ENCODE measurements around the gene OXLD1. TPM values are rescaled to one million over a fixed set of nuclear protein-coding genes. Genes with fewer than 3 reads are reported as not detected.

OXLD1 gene
- total RNA-seq, 1 donor from 2014 or later, result 22.4 TPM

DNA sequence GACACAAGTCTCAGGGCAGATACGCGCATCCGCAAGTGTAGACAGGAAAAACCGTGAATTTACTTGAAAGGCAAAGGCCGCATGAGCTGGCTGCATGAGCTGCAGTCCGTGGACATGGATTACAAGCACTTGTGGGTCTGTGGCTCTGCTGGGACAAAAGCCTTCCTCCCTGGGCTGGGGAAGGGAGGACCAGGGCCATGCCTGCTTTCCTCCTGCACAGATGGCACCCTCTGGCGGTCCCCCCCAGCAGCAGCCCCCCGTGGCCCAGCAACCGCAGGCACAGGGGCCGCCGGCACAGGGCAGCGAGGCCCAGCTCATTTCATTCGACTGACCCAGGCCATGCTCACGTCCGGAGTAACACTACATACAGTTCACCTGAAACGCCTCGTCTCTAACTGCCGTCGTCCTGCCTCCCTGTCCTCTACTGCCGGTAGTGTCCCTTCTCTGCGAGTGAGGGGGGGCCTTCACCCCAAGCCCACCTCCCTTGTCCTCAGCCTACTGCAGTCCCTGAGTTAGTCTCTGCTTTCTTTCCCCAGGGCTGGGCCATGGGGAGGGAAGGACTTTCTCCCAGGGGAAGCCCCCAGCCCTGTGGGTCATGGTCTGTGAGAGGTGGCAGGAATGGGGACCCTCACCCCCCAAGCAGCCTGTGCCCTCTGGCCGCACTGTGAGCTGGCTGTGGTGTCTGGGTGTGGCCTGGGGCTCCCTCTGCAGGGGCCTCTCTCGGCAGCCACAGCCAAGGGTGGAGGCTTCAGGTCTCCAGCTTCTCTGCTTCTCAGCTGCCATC, 35.1 kb upstream of the OXLD1 start:
- peak; percentile 2 for ATAC-seq

DNA sequence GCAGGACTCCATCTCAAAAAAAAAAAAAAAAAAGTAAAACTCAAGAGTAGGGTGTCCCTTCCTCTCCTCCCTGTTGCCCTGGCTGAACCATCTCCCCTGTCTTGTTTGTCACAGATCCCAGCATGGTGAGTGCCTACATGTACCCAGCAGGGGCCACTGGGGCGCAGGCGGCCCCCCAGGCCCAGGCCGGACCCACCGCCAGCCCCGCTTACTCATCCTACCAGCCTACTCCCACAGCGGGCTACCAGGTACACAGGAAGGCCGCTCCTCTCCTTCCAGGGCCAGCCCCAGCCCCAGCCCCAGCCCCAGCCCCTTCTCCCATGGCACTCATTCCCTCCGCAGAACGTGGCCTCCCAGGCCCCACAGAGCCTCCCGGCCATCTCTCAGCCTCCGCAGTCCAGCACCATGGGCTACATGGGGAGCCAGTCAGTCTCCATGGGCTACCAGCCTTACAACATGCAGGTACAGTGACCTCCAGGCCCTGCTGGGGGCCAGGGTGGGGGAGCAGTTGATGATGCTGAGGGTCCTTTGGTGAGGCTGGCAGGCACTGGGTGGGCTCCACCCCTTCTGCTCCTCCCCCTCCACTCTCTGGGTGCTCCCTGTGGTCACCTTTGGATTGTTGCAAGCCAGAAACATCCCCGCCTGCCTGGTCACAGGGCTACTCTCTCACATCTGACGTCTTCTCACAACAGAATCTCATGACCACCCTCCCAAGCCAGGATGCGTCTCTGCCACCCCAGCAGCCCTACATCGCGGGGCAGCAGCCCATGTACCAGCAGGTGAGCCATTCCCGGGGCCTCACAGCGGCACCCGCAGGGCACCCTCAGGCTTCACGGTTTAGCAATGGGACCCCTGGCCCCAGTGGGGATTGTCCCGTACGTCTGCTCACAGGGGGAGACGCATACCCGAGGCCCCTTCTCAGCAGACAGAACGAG, 34.2 kb upstream of the OXLD1 start:
- ATAC-seq, result no peak

DNA sequence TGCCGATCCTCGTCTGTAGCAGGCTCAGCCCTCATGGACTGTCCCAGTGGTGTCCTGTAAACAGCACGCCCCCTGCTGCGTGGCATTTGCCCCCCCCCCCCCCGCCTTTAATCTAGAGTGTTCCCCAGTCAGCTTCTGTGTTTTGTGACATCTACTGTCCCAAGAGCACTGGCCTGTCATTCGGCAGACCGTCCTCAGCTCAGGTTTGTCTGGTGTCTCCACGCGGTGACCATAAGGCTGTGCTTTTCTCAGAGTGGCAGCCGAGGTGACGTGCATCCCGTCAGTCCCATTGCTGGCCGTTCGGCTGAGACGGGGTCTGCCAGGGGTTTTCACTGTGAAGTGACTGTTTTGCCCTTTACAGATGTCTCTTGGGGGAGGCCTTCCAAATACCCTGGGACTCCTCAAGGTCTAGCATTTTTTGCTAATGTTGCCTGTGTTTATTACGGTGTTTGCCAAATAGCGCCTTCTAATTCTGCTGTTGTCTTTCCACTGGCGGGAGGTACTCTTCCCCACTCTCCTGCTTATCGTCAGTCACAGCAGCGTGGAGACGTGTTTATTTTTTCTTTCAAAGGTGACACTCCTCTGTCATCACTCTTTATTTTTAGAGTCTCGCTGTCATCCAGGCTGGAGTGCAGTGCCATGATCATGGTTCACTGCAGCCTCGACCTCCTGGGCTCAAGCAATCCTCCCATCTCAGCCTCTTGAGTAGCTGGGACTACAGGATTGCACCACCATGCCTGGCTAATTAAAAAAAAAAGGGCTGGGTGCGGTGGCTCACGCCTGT, 31.0 kb upstream of the OXLD1 start:
- no peak for ATAC-seq

DNA sequence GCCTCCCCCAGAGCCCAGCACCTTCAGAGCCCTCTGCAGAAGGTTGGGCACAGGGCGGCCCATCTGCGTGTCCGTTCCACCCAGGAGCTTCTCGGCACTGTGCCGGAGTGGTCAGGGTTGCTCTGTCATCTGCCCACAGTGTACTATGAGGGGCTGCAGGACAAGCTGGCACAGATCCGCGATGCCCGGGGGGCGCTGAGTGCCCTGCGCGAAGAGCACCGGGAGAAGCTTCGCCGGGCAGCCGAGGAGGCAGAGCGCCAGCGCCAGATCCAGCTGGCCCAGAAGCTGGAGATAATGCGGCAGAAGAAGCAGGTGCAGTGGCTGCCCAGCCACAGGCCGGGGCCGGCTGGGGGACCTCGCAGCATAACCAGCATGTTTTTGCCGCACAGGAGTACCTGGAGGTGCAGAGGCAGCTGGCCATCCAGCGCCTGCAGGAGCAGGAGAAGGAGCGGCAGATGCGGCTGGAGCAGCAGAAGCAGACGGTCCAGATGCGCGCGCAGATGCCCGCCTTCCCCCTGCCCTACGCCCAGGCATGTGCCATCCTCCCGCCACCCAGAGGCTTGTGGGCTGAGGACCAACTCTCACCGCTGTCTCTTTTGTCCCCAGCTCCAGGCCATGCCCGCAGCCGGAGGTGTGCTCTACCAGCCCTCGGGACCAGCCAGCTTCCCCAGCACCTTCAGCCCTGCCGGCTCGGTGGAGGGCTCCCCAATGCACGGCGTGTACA, 30.0 kb upstream of the OXLD1 start:
- ATAC-seq, result no peak

DNA sequence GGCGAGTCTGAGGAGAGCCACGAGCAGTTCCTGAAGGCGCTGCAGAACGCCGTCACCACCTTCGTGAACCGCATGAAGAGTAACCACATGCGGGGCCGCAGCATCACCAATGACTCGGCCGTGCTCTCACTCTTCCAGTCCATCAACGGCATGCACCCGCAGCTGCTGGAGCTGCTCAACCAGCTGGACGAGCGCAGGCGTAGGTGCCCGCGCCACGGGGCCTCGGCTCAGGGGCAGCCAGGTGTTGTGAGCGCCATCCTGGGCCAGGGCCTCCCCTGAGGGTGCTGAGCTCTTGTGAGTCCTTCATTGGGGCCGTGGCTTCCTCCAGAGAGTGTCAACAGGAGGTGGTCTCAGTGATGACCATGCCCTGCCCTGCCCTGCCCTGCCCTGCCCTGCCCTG, 29.4 kb upstream of the OXLD1 start:
- peak; percentile 17 for ATAC-seq

DNA sequence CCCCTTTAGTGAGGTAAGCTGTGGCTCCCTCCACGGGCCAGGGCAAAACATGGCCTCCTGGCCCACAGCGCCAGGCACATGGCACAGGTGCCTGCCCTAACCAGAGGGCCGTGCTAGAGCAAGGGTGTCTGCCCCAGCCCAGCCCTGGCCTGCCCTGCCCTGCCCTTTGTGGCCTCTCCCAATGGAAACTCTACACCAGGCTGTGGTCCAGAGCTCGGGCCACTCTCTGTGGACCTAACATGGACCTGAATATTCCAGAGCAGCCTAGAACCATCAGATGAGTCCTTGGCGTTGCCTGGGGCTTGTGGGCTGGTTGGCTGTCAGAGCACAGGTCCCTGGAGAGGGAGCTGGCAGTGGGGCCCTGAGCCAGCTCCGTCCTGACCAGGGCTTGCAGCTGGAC, 28.8 kb upstream of the OXLD1 start:
- ATAC-seq, result no peak

DNA sequence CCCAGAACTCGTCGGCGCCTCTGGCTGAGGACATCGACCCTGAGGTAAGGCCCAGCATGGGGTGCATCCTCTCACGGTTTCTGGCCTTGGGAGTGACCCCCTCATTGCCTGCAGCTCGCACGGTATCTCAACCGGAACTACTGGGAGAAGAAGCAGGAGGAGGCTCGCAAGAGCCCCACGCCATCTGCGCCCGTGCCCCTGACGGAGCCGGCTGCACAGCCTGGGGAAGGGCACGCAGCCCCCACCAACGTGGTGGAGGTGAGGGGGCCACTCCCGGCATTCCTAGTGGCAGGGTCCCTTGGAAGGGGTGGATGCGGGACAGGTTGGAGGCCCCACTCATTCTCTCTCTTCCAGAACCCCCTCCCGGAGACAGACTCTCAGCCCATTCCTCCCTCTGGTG, 28.4 kb upstream of the OXLD1 start:
- no peak for ATAC-seq

DNA sequence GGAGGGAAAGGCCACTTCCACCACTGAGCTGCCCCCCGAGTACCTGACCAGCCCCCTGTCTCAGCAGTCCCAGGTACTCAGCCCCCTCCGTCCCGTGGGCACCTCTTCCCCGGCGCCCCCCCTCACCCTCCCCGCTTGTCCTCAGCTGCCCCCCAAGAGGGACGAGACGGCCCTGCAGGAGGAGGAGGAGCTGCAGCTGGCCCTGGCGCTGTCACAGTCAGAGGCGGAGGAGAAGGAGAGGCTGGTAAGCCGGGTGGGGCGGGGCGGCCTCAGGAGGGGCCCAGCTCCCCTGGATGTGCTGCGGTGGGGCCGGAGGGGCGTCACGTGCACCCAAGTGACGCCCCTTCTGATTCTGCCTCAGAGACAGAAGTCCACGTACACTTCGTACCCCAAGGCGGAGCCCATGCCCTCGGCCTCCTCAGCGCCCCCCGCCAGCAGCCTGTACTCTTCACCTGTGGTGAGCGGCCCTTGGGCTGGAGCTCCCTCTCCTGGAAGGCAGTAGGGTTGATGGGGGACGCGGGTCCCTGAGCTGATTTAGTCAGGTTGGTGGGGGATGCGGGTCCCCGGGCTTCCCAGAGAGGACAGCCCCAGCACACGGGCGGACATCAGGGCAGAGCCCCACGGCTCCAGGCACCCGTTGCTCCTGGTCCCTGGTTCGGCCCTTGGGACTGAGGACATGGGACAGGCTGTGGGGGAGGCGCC, 27.3 kb upstream of the OXLD1 start:
- no peak for ATAC-seq

DNA sequence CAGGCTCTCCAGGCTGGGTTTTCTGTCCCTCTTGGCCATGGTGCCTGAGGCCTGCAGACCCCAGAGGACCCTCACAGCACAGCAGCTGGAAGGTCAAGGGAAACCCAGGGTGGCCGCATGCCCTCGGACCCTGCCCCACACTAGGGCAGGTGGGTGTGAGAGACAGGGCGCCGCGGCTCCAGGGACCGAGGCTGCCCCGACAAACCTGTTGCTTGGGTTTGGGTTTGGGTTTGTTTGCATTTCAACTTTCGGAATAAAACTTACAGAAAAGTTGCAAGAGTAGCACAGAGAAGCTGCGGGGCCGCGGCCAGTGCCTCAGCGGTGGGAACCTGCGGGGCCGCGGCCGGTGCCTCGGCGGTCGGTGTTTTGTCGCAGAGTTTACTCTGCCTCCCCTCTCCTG, 25.2 kb upstream of the OXLD1 start:
- ATAC-seq, result no peak

DNA sequence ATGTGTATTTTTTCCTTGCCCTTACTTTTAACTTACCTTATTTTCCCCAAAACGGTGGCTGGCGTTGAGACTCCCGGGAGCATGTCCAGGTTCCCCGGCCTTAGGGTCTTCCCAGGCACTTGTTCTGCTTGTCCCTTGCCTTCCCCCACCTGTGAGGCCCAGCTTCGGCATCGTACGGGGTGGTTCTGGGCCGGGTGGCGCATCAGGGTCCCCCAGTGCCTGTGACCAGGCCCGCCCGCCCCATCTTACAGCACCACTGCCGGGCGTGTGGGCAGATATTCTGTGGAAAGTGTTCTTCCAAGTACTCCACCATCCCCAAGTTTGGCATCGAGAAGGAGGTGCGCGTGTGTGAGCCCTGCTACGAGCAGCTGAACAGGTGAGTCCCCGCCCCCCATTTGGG, 24.8 kb upstream of the OXLD1 start:
- ATAC-seq, result no peak

DNA sequence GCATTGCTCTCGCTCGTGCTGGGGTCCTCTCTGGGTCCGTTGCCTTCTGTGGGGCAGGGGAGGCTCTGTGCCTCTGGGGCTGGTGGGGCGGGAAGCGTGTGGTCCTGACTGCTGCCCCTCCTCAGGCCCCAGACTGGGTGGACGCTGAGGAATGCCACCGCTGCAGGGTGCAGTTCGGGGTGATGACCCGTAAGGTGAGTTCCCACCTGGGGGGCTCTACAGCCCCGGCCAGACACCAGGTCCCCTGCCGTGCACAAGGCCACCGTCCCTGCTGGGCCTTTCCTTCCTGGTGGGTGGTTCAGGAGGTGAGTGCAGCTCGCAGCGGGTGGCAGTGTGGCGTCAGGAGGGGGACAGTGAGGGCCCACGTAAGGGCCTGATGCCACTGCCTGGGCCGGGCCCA, 24.1 kb upstream of the OXLD1 start:
- no peak for ATAC-seq

DNA sequence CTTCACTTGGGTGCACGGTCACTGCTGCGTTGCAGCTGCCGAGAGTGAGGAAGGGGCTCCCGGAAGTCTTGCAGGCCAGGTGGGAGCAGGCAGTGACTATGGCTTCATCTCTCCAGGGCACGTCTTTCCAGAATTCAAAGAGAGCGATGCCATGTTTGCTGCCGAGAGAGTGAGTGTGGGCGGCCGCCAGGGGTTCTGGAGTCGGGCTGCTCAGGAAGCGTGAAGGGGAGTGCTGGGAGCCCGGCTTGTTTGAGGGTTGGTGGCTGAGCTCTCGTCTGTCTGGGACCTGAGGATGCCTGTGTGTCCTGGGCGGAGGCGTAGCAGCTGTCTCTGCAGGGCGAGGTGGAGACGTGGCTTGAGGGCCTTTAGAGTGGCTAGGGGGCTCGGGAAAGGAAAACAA, 23.7 kb upstream of the OXLD1 start:
- no peak for ATAC-seq

DNA sequence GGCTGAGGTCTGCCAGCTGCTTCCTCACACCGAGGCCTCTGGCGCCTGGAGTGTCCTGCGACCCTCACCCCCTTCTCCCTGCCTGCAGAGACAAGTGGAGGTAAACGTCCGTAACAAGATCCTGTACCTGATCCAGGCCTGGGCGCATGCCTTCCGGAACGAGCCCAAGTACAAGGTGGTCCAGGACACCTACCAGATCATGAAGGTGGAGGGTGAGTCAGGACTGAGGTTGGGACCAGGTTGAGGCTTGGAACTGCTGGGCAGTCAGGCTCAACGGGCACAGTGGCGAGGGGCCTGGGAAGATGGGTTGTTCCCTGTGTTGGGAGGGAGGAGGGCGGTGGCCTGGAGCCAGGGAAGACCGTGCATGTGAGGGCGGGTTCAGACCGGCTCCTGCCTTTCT, 22.2 kb upstream of the OXLD1 start:
- ATAC-seq, result peak; percentile 1

DNA sequence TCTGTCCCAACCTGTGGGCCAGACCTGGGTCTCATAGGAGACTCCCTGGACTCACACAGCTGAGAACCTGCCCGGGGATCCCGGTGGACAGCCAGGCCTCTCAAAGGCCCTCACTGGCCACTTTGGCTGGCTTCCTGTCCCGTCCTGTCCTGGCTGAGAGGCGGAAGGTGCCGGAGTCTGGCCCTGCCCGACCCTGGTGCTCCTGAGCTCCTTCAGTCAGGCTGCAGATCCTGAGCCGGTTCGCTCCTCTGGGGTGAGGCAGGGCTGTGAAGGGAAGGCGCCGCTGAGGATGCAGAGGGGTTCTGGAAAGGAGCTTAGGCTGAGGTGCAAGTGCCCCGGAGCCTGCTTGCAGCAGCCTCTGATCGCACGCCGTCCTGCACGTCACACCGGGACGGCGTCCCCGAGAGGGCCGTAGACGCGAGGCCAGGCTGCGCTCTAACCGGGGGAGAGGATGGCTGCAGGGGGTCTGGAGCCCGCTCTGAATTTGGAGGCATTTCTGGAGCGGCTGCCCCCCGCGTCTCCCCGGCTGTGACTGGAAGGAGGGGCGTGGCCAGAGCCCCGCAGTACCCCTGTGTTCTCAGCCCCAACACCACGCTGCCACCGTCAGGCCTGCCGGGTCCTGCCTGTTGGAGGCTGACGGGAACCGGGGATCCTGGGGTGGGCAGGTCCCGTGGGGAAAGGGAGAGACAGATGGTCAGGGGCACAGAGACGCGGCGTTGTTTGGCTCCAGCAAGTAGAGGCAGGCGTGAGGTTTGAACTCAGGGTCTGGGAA, 21.6 kb upstream of the OXLD1 start:
- ATAC-seq, result no peak

DNA sequence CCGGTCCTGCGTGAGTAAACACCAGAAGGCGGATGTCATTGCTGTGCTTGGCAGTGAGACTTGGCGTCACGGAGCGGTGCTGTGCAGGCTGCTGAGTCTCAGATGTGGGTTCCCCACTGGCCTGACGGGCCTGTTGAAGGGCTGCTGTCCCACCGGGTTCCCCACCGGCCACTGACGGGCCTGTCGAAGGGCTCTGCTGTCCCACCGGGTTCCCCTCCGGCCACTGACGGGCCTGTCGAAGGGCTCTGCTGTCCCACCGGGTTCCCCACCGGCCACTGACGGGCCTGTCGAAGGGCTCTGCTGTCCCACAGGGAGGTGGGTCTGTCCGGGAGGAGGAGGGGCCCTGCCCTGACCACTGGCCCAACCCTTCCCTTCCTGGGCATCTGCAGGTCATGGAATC, 20.2 kb upstream of the OXLD1 start:
- ATAC-seq, result no peak

DNA sequence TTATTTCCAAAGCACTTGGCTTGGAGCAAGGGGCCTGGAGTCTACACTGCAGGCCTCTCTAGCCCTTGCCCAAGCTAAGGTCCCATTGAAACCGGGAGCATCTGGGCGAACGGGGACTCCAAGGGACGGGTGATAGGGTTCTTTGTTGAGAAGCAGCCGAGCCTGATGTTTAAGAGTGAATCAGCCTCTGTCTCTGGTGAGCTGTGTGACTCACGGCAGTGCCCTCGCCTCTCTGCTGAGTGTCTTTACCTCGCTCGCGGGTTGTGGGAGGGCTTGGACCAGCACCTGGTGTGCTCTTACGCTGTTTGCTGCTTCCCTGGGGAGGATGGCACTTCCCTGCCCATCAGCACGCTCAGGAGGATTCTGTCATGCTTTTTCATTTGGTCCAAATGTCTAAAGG, 18.7 kb upstream of the OXLD1 start:
- ATAC-seq, result peak; percentile 65

DNA sequence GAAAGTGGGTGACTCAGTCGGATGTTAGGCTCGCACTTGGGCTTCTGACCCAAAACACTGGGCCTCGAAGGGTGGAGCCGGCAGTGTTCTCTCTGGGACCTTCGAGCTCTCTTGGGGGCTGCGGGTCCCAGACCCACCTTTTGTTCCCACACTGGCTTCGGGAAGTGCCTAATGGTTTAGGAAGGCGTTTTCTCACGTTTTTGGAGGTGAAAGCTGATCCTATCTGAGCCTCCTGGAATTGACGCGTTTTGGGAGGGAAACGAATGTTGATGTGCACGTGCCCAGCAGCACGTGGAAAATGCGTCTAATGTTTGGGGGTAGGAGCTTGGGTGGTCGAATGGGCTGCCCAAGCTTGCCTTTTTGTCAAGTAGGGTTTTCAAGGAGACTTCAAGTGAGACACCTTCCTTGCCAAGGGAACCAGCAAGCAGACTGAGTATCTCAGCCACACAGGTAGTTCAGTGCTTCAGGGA, 18.1 kb upstream of the OXLD1 start:
- peak; percentile 46 for ATAC-seq

DNA sequence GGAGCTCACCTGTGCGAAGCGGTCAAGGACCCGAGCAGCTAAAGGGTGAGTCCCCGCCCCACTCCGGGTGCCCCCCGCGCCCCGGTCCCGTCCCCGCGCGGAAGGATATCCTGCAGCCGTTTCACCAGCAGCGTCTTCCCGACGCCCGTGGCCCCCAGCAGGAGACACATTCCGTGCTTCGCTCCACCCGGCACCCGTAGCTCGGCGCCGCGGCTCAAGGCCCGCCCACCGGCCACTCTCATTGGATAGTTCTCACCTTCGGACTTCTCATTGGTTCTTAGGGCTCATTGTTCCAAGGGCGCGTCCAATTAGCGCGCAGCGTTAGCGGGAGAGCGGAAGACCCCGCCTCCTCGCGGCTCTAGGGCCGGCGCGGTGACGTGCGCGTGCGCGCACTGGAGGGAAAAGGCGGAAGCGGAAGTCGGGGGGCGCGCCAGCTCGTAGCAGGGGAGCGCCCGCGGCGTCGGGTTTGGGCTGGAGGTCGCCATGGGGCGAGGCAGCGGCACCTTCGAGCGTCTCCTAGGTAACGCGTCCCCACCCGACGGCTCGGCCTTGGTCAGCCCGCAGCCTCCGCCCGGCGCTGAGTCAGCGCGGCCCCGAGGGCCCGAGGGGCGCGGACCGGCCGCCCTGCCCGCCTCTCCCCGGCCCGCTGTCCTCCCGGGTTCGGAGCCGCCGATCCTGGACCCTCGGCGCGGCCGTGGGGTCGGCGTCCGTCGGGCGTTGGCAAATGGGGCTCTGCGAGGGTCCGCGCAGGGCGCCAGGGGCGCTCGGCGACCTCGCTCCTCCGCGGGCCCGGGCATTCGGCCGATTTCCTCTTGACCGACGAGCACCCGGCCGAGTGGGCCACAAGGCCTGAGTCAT, 17.4 kb upstream of the OXLD1 start, which contains the start of the genes ARL16 and HGS:
Gene ARL16 (minus strand): TSS at position 214 of the 858 bp plus-strand sequence. CDS start 44 bp downstream, at position 170.
Gene HGS (plus strand): TSS at position 428 of the 858 bp plus-strand sequence. CDS start 56 bp downstream, at position 484.
- ATAC-seq, result peak; percentile 94

DNA sequence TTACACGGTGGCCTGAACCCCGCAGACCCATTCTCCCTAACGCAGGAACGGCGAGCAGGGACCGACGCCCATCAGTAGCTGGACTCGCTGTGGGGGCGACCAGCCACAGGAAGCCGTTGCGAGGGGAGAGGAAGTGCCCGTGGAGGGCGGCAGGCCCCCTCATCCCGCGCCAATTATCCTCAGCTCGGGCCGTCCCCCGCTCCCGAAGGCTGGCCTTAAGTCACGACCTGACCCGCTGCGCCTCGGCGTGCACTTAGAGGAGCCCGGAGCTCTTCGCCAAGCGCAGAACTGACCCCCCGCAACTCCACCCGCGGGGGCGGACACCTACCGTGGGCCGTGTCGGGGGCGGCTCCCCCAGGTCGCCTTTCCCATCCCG, 16.8 kb upstream of the OXLD1 start:
- peak; percentile 5 for ATAC-seq
